GM12872 (cell line): ENCODE measurements around the gene TRABD2A.

Source experiments
- CTCF ChIP-seq: IDR thresholded peaks from 3 replicates; pipeline ENCODE4 v1.5.1; 2011; ENCODE audit warnings: low read depth, mild to moderate bottlenecking, low read length, moderate library complexity; ENCODE audit not compliant: insufficient read depth

TRABD2A gene

GRCh38 chr2:84811839-84812431, 68.9 kb downstream of the TRABD2A start:
- no peak for TF ChIP-seq CTCF

GRCh38 chr2:84808279-84808678, 72.6 kb downstream of the TRABD2A start:
- TF ChIP-seq CTCF, result no peak

GRCh38 chr2:84807063-84807485, 73.8 kb downstream of the TRABD2A start:
- no peak for TF ChIP-seq CTCF

GRCh38 chr2:84805250-84805958, 75.5 kb downstream of the TRABD2A start:
- no peak for TF ChIP-seq CTCF

- no peak for TF ChIP-seq CTCF
Observed at GRCh38 chr2:84801811-84802210, 79.1 kb downstream of the TRABD2A start.

GRCh38 chr2:84800194-84800805, 80.6 kb downstream of the TRABD2A start:
- no peak for TF ChIP-seq CTCF

GRCh38 chr2:84799772-84800171, 81.1 kb downstream of the TRABD2A start:
- TF ChIP-seq CTCF, result no peak
